HEK293 (cell line): Measurements from ENCODE around the gene GSK3B.

ENCODE experiments used
- CTCF ChIP-seq: fragments of 450-650 bp; formaldehyde crosslinking; IDR thresholded peaks from 2 replicates; pipeline ENCODE4 v1.5.1; 2016; ENCODE audit warnings: missing biosample characterization, missing genetic modification characterization
- ZNF501 ChIP-seq: fragments of 450-650 bp; formaldehyde crosslinking; IDR thresholded peaks from 2 replicates; pipeline ENCODE4 v1.5.1; 2016; ENCODE audit warnings: missing biosample characterization, missing genetic modification characterization
- ZNF518A ChIP-seq: fragments of 450-650 bp; formaldehyde crosslinking; conservative IDR thresholded peaks from 2 replicates; pipeline ENCODE4 v1.5.1; 2016; ENCODE audit warnings: low read depth, missing biosample characterization, missing genetic modification characterization
- ZNF561 ChIP-seq: fragments of 450-650 bp; IDR thresholded peaks from 2 replicates; pipeline ENCODE4 v1.5.1; 2018; ENCODE audit warnings: missing biosample characterization, missing genetic modification characterization, borderline replicate concordance

GRCh38 chr3:119858957-119859356, 235.3 kb downstream of the GSK3B start:
- TF ChIP-seq ZNF518A (tag by site-specific recombination) (no peak), ZNF561 (tag by site-specific recombination) (no peak), CTCF (tag by site-specific recombination) (no peak), ZNF501 (no peak)
